BJ (cell line): ENCODE measurements around the gene C10orf105. TPM values are rescaled to one million over a fixed set of nuclear protein-coding genes. Genes with fewer than 3 reads are reported as not detected.

Experiments used
- CTCF ChIA-PET: fragments of 350-600 bp; formaldehyde crosslinking; extraction: SDS; loops from one replicate; lab custom pipeline; 2021; ENCODE audit warnings: antibody characterized with exemption, inconsistent platforms; lab: Yijun Ruan, JAX
- POLR2A ChIA-PET: fragments of 300-600 bp; sonication (Branson Sonifier 250); formaldehyde crosslinking; extraction: SDS; loops from one replicate; lab custom pipeline; 2021; ENCODE audit warnings: antibody characterized with exemption; lab: Charles Lee
- DNase-seq: peaks from one replicate; pipeline ENCODE4 v3.0.0-alpha.2; 2011; ENCODE audit warnings: low read depth
- H3K27me3 ChIP-seq: 2 replicates; pipeline ENCODE4 v1.6.0; 2011; ENCODE audit warnings: low read length; ENCODE audit not compliant: control insufficient read depth, insufficient read depth
- H3K36me3 ChIP-seq: 2 replicates; pipeline ENCODE4 v1.5.1; 2011; ENCODE audit warnings: low read length; ENCODE audit not compliant: control insufficient read depth, insufficient read depth
- H3K4me3 ChIP-seq: 2 replicates; pipeline ENCODE4 v1.5.1; 2011; ENCODE audit warnings: low read depth, mild to moderate bottlenecking, control low read depth, low read length
- polyA plus RNA-seq: library from polyadenylated mRNA; depleted of rRNA; stranded (reverse); fragments of >200 nt; gene quantifications from 2 replicates; pipeline ENCODE4 v1.2.3, GENCODE V29; 2011
- TF ChIP-seq, protein P1 (sequence below): IDR thresholded peaks from 2 replicates; pipeline ENCODE4 v1.5.1; 2011; ENCODE audit warnings: low read depth, mild to moderate bottlenecking, control low read depth, inconsistent platforms, low read length, moderate library complexity; ENCODE audit not compliant: insufficient read depth

Gene C10orf105
- polyA plus RNA-seq, 1 experiment, result 1.1 TPM

- ChIA-PET CTCF (interaction anchor here (0.7 to 1.6 kb wide), 3 partner anchors 10 to 37 kb away, joined by 4 to 5 read pairs (median 5); partner anchors contain the start of gene VSIR), POLR2A (no interaction called here)
- TF ChIP-seq, protein P1, sequence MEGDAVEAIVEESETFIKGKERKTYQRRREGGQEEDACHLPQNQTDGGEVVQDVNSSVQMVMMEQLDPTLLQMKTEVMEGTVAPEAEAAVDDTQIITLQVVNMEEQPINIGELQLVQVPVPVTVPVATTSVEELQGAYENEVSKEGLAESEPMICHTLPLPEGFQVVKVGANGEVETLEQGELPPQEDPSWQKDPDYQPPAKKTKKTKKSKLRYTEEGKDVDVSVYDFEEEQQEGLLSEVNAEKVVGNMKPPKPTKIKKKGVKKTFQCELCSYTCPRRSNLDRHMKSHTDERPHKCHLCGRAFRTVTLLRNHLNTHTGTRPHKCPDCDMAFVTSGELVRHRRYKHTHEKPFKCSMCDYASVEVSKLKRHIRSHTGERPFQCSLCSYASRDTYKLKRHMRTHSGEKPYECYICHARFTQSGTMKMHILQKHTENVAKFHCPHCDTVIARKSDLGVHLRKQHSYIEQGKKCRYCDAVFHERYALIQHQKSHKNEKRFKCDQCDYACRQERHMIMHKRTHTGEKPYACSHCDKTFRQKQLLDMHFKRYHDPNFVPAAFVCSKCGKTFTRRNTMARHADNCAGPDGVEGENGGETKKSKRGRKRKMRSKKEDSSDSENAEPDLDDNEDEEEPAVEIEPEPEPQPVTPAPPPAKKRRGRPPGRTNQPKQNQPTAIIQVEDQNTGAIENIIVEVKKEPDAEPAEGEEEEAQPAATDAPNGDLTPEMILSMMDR, result no peak
- no peak for DNase-seq
- Histone ChIP-seq H3K4me3 (no peak overlapping the region), H3K36me3 (no peaks in the 10 kb centered on the region), H3K27me3 (no peaks in the 10 kb centered on the region)
These were observed 16.4 kb upstream of the C10orf105 start for GRCh38 chr10:71735709-71736569.

DNA sequence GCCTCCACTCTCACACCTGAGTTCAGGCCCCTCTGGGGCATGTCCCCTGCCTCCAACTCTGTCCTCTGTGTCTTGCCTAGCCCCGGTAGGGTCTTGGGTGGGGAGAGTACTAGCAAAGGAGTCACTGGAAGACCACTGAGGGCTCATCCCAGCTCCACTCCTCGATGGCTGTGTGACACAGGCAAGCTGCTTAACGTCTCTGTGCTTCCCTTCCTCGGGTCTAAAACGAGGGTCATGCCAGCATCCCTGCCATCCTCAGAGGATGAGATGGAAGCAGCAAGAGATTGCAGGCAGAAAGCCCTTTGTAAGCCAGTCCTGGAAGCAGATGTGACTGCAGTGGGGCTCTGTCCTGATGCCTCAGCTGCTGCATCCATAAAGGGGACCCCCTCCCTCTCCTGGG is 15.2 kb upstream of the C10orf105 start:
- DNase-seq, result no peak
- H3K4me3 ChIP-seq, result no peak overlapping the region
- POLR2A ChIA-PET, result no interaction called here
- no peaks in the 10 kb centered on the region for H3K27me3 ChIP-seq
- TF ChIP-seq, protein P1, result no peak
- CTCF ChIA-PET, result interaction anchor here (0.7 kb wide), 1 partner anchor 39 kb away, joined by 4 read pairs; the partner anchor contains the start of gene VSIR
- H3K36me3 ChIP-seq, result no peaks in the 10 kb centered on the region

DNA sequence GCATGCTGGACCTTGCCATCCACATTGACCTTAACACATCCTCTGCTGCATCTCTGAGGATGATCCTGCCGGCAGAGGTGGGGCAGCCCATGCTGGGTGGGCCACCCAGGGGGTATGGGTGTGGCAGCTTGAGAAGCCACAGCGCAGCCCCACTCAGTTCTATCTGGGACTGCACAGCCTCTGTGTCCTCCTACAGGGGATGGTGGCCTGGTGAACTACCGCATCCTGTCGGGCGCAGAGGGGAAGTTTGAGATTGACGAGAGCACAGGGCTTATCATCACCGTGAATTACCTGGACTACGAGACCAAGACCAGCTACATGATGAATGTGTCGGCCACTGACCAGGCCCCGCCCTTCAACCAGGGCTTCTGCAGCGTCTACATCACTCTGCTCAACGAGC is 12.2 kb upstream of the C10orf105 start:
- TF ChIP-seq, protein P1, result no peak
- DNase-seq, result no peak
- no peak overlapping the region for H3K4me3 ChIP-seq
- POLR2A ChIA-PET, result no interaction called here
- H3K27me3 ChIP-seq, result no peaks in the 10 kb centered on the region
- H3K36me3 ChIP-seq, result no peaks in the 10 kb centered on the region
- CTCF ChIA-PET, result interaction anchor here (0.6 to 2.3 kb wide), 7 partner anchors 8 to 41 kb away, joined by 3 to 10 read pairs (median 4); partner anchors contain the start of gene C10orf105

- POLR2A ChIA-PET, result no interaction called here
These were observed 9.6 kb upstream of the C10orf105 start for GRCh38 chr10:71729161-71729636.

More at GRCh38 chr10:71729161-71729636, 9.6 kb upstream of the C10orf105 start:
- CTCF ChIA-PET, result interaction anchor here (0.8 to 4.2 kb wide), 7 partner anchors 9 to 62 kb away, joined by 3 to 11 read pairs (median 4); partner anchors contain the start of gene VSIR
- no peak for DNase-seq
- TF ChIP-seq, protein P1, result no peak
- Histone ChIP-seq H3K4me3 (no peak overlapping the region), H3K36me3 (no peaks in the 10 kb centered on the region), H3K27me3 (no peaks in the 10 kb centered on the region)
